ENCODE measurements around the gene NKX6-2. TPM values are rescaled to one million over a fixed set of nuclear protein-coding genes. Genes with fewer than 3 reads are reported as not detected.

Gene NKX6-2
- total RNA-seq, 1 donor from 2014 or later: 2.6 TPM

DNA sequence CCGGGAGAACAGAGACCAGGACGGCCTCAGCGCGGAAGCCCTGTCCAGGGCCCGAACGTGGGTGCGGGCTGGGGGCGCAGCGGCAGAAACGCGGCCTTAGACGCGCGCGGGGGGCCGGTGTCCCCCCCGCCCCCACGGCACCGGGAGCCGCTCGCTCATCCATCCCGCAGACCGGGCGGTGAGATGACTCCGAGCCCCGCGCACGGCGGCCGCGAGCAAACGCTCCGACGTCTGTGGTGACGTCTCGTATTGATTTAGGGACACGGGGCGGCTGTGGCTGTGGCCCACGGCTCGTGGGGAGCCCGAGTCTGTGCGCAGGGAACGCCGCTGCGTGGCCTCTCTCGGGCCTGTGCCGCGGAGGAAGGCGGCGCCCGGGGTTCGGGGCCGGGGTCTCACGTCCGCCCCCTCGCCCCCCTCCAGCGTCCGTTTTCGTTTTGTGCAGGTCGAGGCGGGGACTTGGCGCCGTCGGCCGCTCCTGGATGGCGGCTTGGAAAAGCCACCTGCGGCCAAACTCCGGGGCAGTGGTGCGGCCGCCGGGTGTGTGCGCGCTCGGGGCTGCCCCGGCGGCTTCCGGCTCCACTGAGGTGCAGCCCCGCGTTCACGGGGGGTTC is 1.0 kb upstream of the NKX6-2 start:
- no peak overlapping the region for H3K4me3 ChIP-seq (ENCODE audit: low read depth, low read length)
- no peaks in the 10 kb centered on the region for H3K36me3 ChIP-seq (ENCODE audit: control insufficient read depth, insufficient read depth, low read length)
- TF ChIP-seq, protein P1, sequence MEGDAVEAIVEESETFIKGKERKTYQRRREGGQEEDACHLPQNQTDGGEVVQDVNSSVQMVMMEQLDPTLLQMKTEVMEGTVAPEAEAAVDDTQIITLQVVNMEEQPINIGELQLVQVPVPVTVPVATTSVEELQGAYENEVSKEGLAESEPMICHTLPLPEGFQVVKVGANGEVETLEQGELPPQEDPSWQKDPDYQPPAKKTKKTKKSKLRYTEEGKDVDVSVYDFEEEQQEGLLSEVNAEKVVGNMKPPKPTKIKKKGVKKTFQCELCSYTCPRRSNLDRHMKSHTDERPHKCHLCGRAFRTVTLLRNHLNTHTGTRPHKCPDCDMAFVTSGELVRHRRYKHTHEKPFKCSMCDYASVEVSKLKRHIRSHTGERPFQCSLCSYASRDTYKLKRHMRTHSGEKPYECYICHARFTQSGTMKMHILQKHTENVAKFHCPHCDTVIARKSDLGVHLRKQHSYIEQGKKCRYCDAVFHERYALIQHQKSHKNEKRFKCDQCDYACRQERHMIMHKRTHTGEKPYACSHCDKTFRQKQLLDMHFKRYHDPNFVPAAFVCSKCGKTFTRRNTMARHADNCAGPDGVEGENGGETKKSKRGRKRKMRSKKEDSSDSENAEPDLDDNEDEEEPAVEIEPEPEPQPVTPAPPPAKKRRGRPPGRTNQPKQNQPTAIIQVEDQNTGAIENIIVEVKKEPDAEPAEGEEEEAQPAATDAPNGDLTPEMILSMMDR (IDR thresholded peaks at IDR 0.05; ENCODE audit: insufficient read depth, low read length, poor library complexity, severe bottlenecking): no peak
- peaks cover 79% of the 10 kb centered on the region for H3K27me3 ChIP-seq (ENCODE audit: control insufficient read depth, insufficient read depth, low read length)
- DNase-seq (ENCODE audit: low read depth): no peak

DNA sequence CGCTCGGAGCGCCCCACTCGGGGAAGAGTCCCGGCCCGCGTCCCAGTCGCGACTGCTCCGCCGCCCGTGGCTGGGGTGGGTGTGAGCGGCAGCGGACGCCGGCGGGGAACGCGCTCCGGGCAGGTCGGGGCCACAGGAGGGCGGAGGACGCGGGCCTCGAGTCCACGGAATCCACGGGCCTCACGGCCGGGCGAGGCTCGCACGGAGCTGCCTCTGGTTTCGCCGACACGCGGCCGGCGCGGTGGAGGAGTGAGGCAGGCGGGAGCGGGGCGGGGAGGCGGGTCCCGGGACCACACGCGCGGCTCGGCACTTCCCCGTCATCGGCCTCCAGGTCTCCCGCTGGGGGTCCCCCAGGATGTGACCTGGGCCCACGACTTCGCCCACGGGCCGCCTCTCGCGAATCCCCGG is 533 bp upstream of the NKX6-2 start:
- Histone ChIP-seq H3K36me3 (ENCODE audit: control insufficient read depth, insufficient read depth, low read length) (no peaks in the 10 kb centered on the region), H3K4me3 (ENCODE audit: low read depth, low read length) (no peak overlapping the region), H3K27me3 (ENCODE audit: control insufficient read depth, insufficient read depth, low read length) (peaks cover 76% of the 10 kb centered on the region)
- TF ChIP-seq, protein P1 (IDR thresholded peaks at IDR 0.05; ENCODE audit: insufficient read depth, low read length, poor library complexity, severe bottlenecking): no peak
- no peak for DNase-seq (ENCODE audit: low read depth)

DNA sequence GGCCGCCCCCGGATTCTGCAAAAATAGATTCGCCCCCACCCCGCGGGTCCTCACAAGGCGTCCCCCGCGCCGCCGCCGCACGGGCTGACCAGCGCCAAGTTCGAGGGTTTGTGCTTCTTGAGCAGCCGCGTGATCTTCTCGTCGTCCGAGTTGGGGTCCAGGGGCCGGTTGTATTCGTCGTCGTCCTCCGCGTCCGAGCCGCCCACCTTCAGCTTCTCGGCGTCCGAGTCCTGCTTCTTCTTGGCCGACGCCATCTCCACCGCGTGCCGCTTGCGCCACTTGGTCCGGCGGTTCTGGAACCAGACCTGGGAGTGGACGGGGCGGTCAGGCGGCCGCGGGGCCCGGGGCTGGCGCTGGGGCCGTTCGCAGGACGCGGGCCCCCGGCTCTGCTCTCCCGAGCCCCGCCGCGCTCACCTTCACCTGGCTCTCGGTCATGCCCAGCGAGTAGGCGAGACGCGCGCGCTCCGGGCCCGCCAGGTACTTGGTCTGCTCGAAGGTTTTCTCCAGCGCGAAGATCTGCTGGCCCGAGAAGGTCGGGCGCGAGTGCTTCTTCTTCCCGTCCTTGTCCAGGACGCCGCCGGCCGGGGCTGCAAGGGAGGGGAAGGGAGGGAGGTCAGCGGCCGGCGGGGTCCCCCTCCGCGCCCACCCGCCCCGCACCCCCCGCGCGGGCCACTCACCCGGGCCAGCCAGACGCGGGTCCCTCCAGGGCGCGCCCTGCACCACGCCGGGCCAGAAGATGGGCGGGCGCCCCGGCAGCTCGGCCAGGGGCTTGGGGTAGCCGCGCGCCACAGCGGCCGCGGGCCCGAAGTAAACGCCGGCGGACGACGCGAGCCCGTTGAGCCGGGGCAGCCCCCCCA is 853 bp downstream of the NKX6-2 start:
- Histone ChIP-seq H3K4me3 (ENCODE audit: low read depth, low read length) (peak overlapping the region; percentile 6), H3K27me3 (ENCODE audit: control insufficient read depth, insufficient read depth, low read length) (peaks cover 63% of the 10 kb centered on the region), H3K36me3 (ENCODE audit: control insufficient read depth, insufficient read depth, low read length) (no peaks in the 10 kb centered on the region)
- TF ChIP-seq, protein P1 (IDR thresholded peaks at IDR 0.05; ENCODE audit: insufficient read depth, low read length, poor library complexity, severe bottlenecking): no peak
- DNase-seq (ENCODE audit: low read depth): no peak

DNA sequence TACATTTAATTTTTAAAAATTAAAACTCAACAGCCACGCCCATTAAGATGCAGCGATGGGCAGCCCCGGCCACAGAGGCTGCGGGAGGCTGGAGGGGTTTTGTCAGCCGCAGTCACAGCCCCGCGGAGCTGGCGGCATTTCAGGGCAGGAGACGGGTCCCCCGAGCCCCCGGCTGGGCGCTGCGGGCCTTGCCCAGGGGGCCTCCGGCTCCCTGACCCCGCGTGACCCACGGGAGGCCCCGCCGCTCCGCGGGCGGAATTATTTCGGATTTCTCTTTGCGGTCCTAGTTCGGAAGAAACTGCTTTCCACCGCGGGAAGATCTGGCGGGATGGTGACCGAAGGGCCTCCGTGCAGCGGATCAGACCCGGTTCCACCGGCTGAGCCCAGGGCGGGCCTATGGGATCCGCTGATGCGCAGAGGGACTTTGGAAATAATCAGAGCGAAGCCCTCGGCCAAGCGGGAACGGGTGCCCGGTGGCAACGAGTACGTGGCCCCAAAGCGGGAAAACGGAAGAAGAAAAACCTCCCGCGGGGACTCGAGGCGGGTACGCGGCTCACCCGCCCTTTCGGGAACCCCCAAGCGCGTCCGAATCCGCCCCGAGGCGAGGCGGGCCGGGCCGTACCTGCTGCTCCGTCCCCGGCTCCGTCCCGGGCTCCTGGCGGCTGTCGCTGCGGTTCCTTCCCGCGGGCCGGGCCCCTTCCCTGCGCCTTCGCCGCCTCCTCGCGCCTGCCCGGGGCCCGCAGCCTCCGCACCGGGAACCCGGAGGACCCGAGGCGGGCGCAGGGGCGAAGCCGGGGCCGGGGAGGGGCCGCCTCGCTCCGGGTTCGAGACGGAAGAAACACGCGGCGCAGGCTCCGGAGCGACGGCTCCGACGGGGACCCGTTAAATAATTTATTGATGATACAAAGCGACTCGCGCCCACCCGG is 1.7 kb downstream of the NKX6-2 start:
- no peak for DNase-seq (ENCODE audit: low read depth)
- no peaks in the 10 kb centered on the region for H3K36me3 ChIP-seq (ENCODE audit: control insufficient read depth, insufficient read depth, low read length)
- no peak overlapping the region for H3K4me3 ChIP-seq (ENCODE audit: low read depth, low read length)
- TF ChIP-seq, protein P1 (IDR thresholded peaks at IDR 0.05; ENCODE audit: insufficient read depth, low read length, poor library complexity, severe bottlenecking): no peak
- H3K27me3 ChIP-seq (ENCODE audit: control insufficient read depth, insufficient read depth, low read length): peaks cover 56% of the 10 kb centered on the region

DNA sequence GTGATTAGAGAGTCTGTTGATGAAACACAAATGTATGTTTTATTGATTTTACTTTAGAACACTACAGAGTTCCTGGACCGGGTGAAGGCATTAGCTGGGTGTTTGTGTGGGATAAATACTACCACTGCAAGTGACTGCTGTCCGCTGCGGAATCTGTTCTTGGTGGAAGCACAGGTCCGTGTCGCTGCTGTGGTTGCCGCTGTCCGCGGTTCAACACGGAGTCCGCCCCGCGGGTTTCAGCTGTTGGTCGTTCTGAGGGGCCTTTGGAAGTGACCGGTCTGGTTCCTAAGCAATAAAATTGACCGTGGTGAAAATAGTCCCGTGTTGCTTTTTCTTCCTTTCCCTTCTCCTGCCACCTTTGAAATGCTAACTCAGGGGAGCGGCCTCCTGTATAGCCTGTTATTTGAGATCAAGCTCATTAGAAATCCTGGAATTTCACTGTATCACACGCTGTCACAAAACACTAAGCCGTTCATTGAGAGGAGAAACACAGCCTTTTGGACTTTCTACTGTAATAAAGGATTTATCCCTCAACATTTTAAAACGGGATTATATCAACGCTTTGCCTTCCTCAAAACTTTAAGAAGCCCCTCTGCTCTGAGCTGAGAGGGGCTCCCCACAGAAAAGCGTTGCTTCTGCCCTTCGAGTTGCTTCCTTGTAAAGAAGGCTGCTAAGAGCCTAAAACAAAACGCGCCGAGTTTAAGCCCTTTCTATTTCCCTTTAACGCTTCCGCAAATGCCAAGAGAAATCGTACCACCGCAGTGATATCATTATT is 2.6 kb downstream of the NKX6-2 start:
- Histone ChIP-seq H3K4me3 (ENCODE audit: low read depth, low read length) (no peak overlapping the region), H3K27me3 (ENCODE audit: control insufficient read depth, insufficient read depth, low read length) (peaks cover 49% of the 10 kb centered on the region), H3K36me3 (ENCODE audit: control insufficient read depth, insufficient read depth, low read length) (no peaks in the 10 kb centered on the region)
- TF ChIP-seq, protein P1 (IDR thresholded peaks at IDR 0.05; ENCODE audit: insufficient read depth, low read length, poor library complexity, severe bottlenecking): no peak
- no peak for DNase-seq (ENCODE audit: low read depth)

Data from kidney epithelial cell (primary cell).